Keratinocyte (primary cell): Measurements from ENCODE around the gene MAP6D1. TPM values are rescaled to one million over a fixed set of nuclear protein-coding genes. Genes with fewer than 3 reads are reported as not detected.

ENCODE experiments used
- DNase-seq: peaks from one replicate; pipeline ENCODE4 v3.0.0-alpha.2; 2011; ENCODE audit warnings: low read depth, missing footprints, low spot score
- FAIRE-seq: peaks from 2 replicates; lab custom pipeline; 2011; peaks lifted over from hg19 to GRCh38; lab: Jason Lieb, UNC
- H2AFZ ChIP-seq: 2 replicates; pipeline ENCODE4 v1.6.0; 2012; ENCODE audit warnings: low read length, control low read depth, inconsistent platforms; ENCODE audit not compliant: control insufficient read depth
- H3K27ac ChIP-seq: 2 replicates; pipeline ENCODE4 v1.5.1; 2011; ENCODE audit warnings: low read length; ENCODE audit not compliant: control insufficient read depth, insufficient read depth
- H3K27me3 ChIP-seq: 3 replicates; pipeline ENCODE4 v1.6.0; 2011; ENCODE audit warnings: low read length; ENCODE audit not compliant: control insufficient read depth, insufficient read depth; ENCODE audit errors: extremely low read depth
- H3K36me3 ChIP-seq, 2 experiments: 2 replicates in 1 of 2; 3 replicates in 1 of 2; pipeline ENCODE4 v1.5.1; 2011; ENCODE audit warnings: low read length in 2 of 2, mild to moderate bottlenecking in 1 of 2; ENCODE audit not compliant: control insufficient read depth in 2 of 2, insufficient read depth in 2 of 2; ENCODE audit errors: extremely low read depth in 1 of 2
- H3K4me1 ChIP-seq: 3 replicates; pipeline ENCODE4 v1.5.1; 2011; ENCODE audit warnings: low read length; ENCODE audit not compliant: control insufficient read depth, insufficient read depth; ENCODE audit errors: extremely low read depth
- H3K4me2 ChIP-seq: 3 replicates; pipeline ENCODE4 v1.6.0; 2011; ENCODE audit warnings: low read depth, low read length; ENCODE audit not compliant: control insufficient read depth, insufficient read depth; ENCODE audit errors: extremely low read depth
- H3K4me3 ChIP-seq, 3 experiments: fragments of 200-600 bp in 1 of 3; sonication (generic) in 1 of 3; 2 replicates in 2 of 3; 3 replicates in 1 of 3; pipeline ENCODE4 v1.5.1; 2011 to 2016; ENCODE audit warnings: low read length in 3 of 3, mild to moderate bottlenecking in 3 of 3, control low read depth in 2 of 3, inconsistent platforms in 1 of 3, low read depth in 1 of 3, mixed read lengths in 1 of 3, mixed run types in 1 of 3, moderate library complexity in 1 of 3; ENCODE audit not compliant: control insufficient read depth in 2 of 3, insufficient read depth in 2 of 3; ENCODE audit errors: extremely low read depth in 1 of 3
- H3K79me2 ChIP-seq: 2 replicates; pipeline ENCODE4 v1.6.0; 2012; ENCODE audit warnings: low read length; ENCODE audit not compliant: control insufficient read depth, insufficient read depth
- H3K9ac ChIP-seq: 3 replicates; pipeline ENCODE4 v1.6.0; 2011; ENCODE audit warnings: low read length; ENCODE audit not compliant: control insufficient read depth, insufficient read depth; ENCODE audit errors: extremely low read depth
- H3K9me1 ChIP-seq: 3 replicates; pipeline ENCODE4 v1.6.0; 2011; ENCODE audit warnings: low read length; ENCODE audit not compliant: control insufficient read depth, insufficient read depth; ENCODE audit errors: extremely low read depth
- H3K9me3 ChIP-seq: 2 replicates; pipeline ENCODE4 v1.5.1; 2012; ENCODE audit warnings: low read depth, low read length; ENCODE audit not compliant: control insufficient read depth
- H4K20me1 ChIP-seq: 3 replicates; pipeline ENCODE4 v1.6.0; 2011; ENCODE audit warnings: low read length; ENCODE audit not compliant: control insufficient read depth, insufficient read depth; ENCODE audit errors: extremely low read depth
- CTCF ChIP-seq, 3 experiments: IDR thresholded peaks in 1 of 3; conservative IDR thresholded peaks in 1 of 3; optimal IDR thresholded peaks in 1 of 3; 2 replicates in 2 of 3; 3 replicates in 1 of 3; pipeline versions ENCODE3 to v1.5.1; 2011; ENCODE audit warnings: low read length in 3 of 3, mild to moderate bottlenecking in 3 of 3, moderate library complexity in 2 of 3, control low read depth in 1 of 3, inconsistent platforms in 1 of 3; ENCODE audit not compliant: insufficient read depth in 2 of 3; ENCODE audit errors: extremely low read depth in 1 of 3
- EZH2 ChIP-seq: IDR thresholded peaks from one replicate; pipeline ENCODE4 v1.6.1; 2012; ENCODE audit warnings: inconsistent platforms, mild to moderate bottlenecking, low read length, moderate library complexity
- dilution Hi-C: fragments of 300-500 bp; cut with MboI; formaldehyde crosslinking; loops from one replicate; pipeline ENCODE4 v1.7.0; 2020; ENCODE audit warnings: low sequenced_read_pairs; ENCODE audit not compliant: extremely low pct_ligation_motif_present
- polyA plus RNA-seq, 5 experiments: library from polyadenylated mRNA; depleted of rRNA in 3 of 5; stranded (reverse) in 3 of 5; stranded (forward) in 1 of 5; unstranded in 1 of 5; fragments of >200 nt; gene quantifications; 1 replicate in 1 of 5; 2 replicates in 3 of 5; 3 replicates in 1 of 5; pipeline versions ENCODE4 v1.2.1 to v1.2.3, GENCODE V29; 2011 to 2012; ENCODE audit warnings: missing spikeins in 2 of 5, low read depth in 1 of 5, low replicate concordance in 1 of 5

The MAP6D1 gene
- polyA plus RNA-seq, 1 donor (not counting 4 experiments of a cell fraction or from before 2014, with no cell fraction given), result 1.4 TPM

GRCh38 chr3:183794452-183794851 is 30.9 kb downstream of the MAP6D1 start:
- Histone ChIP-seq H3K9me3 (no peaks in the 10 kb centered on the region), H3K27ac (no peak overlapping the region), H2AFZ (no peak overlapping the region), H3K4me2 (no peak overlapping the region), H3K27me3 (no peaks in the 10 kb centered on the region), H3K79me2 (no peaks in the 10 kb centered on the region), H3K9me1 (no peaks in the 10 kb centered on the region), H3K4me3 (no peak overlapping the region), H4K20me1 (no peaks in the 10 kb centered on the region), H3K9ac (no peak overlapping the region), H3K4me1 (no peaks in the 10 kb centered on the region), H3K36me3 (peaks cover 11 to 28% of the 10 kb centered on the region in 2 experiments)
- TF ChIP-seq CTCF (optimal IDR thresholded peaks at IDR 0.05 in 1 of 3, IDR thresholded peaks at IDR 0.05 in 1 of 3, conservative IDR thresholded peaks at IDR 0.05 in 1 of 3; ENCODE audit: extremely low read depth in 1 of 3, insufficient read depth in 2 of 3, low read length in 3 of 3) (no peak), EZH2 (no peak)
- DNase-seq (no peak), FAIRE-seq (no peak)
- dilution Hi-C loops, result no loop called here

- DNase-seq (no peak), FAIRE-seq (no peak)
- TF ChIP-seq CTCF (optimal IDR thresholded peaks at IDR 0.05 in 1 of 3, IDR thresholded peaks at IDR 0.05 in 1 of 3, conservative IDR thresholded peaks at IDR 0.05 in 1 of 3; ENCODE audit: extremely low read depth in 1 of 3, insufficient read depth in 2 of 3, low read length in 3 of 3) (no peak), EZH2 (no peak)
- dilution Hi-C loops, result no loop called here
- Histone ChIP-seq H3K9ac (no peak overlapping the region), H3K9me1 (no peaks in the 10 kb centered on the region), H3K27ac (no peak overlapping the region), H3K79me2 (no peaks in the 10 kb centered on the region), H3K4me3 (no peak overlapping the region), H3K27me3 (no peaks in the 10 kb centered on the region), H3K4me1 (no peaks in the 10 kb centered on the region), H2AFZ (no peak overlapping the region), H4K20me1 (no peaks in the 10 kb centered on the region), H3K36me3 (peaks cover 8 to 20% of the 10 kb centered on the region in 2 experiments), H3K4me2 (no peak overlapping the region), H3K9me3 (no peaks in the 10 kb centered on the region)
Observed at GRCh38 chr3:183792976-183793375, 32.4 kb downstream of the MAP6D1 start.
